ENCODE results near the gene SCGB1C1. TPM values are rescaled to one million over a fixed set of nuclear protein-coding genes. Genes with fewer than 3 reads are reported as not detected.

Gene SCGB1C1
- total and polyA plus RNA-seq, 9 of the 15 experiments (the other 6 are each of a cell fraction or from before 2014, with no cell fraction given): not detected

GRCh38 chr11:235997-236773 is 43.3 kb downstream of the SCGB1C1 start, which contains the start of gene SIRT3 (continued):
- TF ChIP-seq NKRF (IDR thresholded peaks at IDR 0.05; ENCODE audit: borderline replicate concordance) (no peak), RNF219 (CRISPR knock-in tag; IDR thresholded peaks at IDR 0.05) (no peak), BCL6 (CRISPR knock-in tag; IDR thresholded peaks at IDR 0.05) (no peak), CBX2 (IDR thresholded peaks at IDR 0.05; ENCODE audit: insufficient read depth, low read length, poor library complexity, severe bottlenecking) (no peak), ARID1B (IDR thresholded peaks at IDR 0.05) (no peak), ZNF398 (CRISPR knock-in tag; IDR thresholded peaks at IDR 0.05) (no peak), HMG20A (CRISPR knock-in tag; conservative IDR thresholded peaks at IDR 0.05) (no peak), MCM2 (IDR thresholded peaks at IDR 0.05; ENCODE audit: low read depth) (no peak), PTRF (tag; IDR thresholded peaks at IDR 0.05) (no peak), SNIP1 (IDR thresholded peaks at IDR 0.05; ENCODE audit: low read depth) (no peak), DNMT1 (IDR thresholded peaks at IDR 0.05) (no peak), TOE1 (IDR thresholded peaks at IDR 0.05; ENCODE audit: borderline replicate concordance) (peak; percentile 54; the same call in 1 of the 2 replicates), TOE1 (CRISPR knock-in tag; IDR thresholded peaks at IDR 0.05; ENCODE audit: borderline replicate concordance, low read depth) (no peak), ARID4B (CRISPR knock-in tag; IDR thresholded peaks at IDR 0.05) (no peak), ZBTB12 (CRISPR knock-in tag; IDR thresholded peaks at IDR 0.05) (no peak), TBL1XR1 (IDR thresholded peaks at IDR 0.05; ENCODE audit: low read length in 2 of 2) (no peak; a peak in 1 of 4 replicates)

Measured in K562 (cell line).